GM12873 (cell line): Measurements from ENCODE around the gene CDC42EP1.

Experiments used
- CTCF ChIP-seq: IDR thresholded peaks from 2 replicates; pipeline ENCODE4 v1.5.1; 2012; ENCODE audit warnings: low read depth, mild to moderate bottlenecking, moderate library complexity, low read length, control low read depth; ENCODE audit not compliant: insufficient read depth; ENCODE audit errors: missing control alignments

Gene CDC42EP1

GRCh38 chr22:37570661-37570976 is 10.3 kb downstream of the CDC42EP1 start:
- no peak for TF ChIP-seq CTCF

- TF ChIP-seq CTCF = no peak
These were observed 11.1 kb downstream of the CDC42EP1 start for GRCh38 chr22:37571258-37571991.

- TF ChIP-seq CTCF = no peak
These were observed 11.7 kb downstream of the CDC42EP1 start for GRCh38 chr22:37571992-37572373.

GRCh38 chr22:37575490-37576003 is 15.3 kb downstream of the CDC42EP1 start:
- no peak for TF ChIP-seq CTCF

GRCh38 chr22:37578002-37578401 is 17.7 kb downstream of the CDC42EP1 start:
- TF ChIP-seq CTCF = no peak

- no peak for TF ChIP-seq CTCF
These were observed 21.2 kb downstream of the CDC42EP1 start for GRCh38 chr22:37581504-37581903.

GRCh38 chr22:37582526-37582925 is 22.2 kb downstream of the CDC42EP1 start:
- no peak for TF ChIP-seq CTCF
